Suprapubic skin (tissue), 4 donors: ENCODE measurements around the gene SMYD3. TPM values are rescaled to one million over a fixed set of nuclear protein-coding genes. Genes with fewer than 3 reads are reported as not detected.

ENCODE experiments used
- DNase-seq, 2 donors: peaks; one replicate each; pipeline ENCODE4 v3.0.0-alpha.2; 2019; ENCODE audit warnings: low spot score in 2 of 2
- H3K27ac ChIP-seq: fragments of 200-600 bp; sonication (generic); one replicate; pipeline ENCODE4 v1.5.1; 2019
- H3K27me3 ChIP-seq: fragments of 200-600 bp; sonication (generic); one replicate; pipeline ENCODE4 v1.5.1; 2019
- H3K36me3 ChIP-seq: fragments of 200-600 bp; sonication (generic); one replicate; pipeline ENCODE4 v1.5.1; 2019
- H3K4me1 ChIP-seq: fragments of 200-600 bp; sonication (generic); one replicate; pipeline ENCODE4 v1.5.1; 2019
- H3K4me3 ChIP-seq: fragments of 200-600 bp; sonication (generic); one replicate; pipeline ENCODE4 v1.5.1; 2019; ENCODE audit warnings: mild to moderate bottlenecking
- H3K9me3 ChIP-seq: fragments of 200-600 bp; sonication (generic); one replicate; pipeline ENCODE4 v1.5.1; 2019
- CTCF ChIP-seq, 2 donors: fragments of 200-600 bp in 1 of 2; fragments of 450-650 bp in 1 of 2; sonication (generic) in 1 of 2; IDR thresholded peaks; one replicate each; pipeline ENCODE4 v1.5.1; 2016 to 2019; ENCODE audit warnings: antibody characterized with exemption in 2 of 2, mild to moderate bottlenecking in 1 of 2, moderate library complexity in 1 of 2
- EP300 ChIP-seq: sonication (generic); formaldehyde crosslinking; IDR thresholded peaks from one replicate; pipeline ENCODE4 v1.6.1; 2017; ENCODE audit warnings: antibody characterized with exemption
- POLR2A ChIP-seq, 2 donors: fragments of 450-650 bp; IDR thresholded peaks; one replicate each; pipeline ENCODE4 v1.6.1; 2017; ENCODE audit warnings: antibody characterized with exemption in 2 of 2, mild to moderate bottlenecking in 2 of 2, moderate library complexity in 2 of 2
- POLR2AphosphoS5 ChIP-seq, 3 donors: sonication (generic); formaldehyde crosslinking; IDR thresholded peaks; one replicate each; pipeline ENCODE4 v1.6.1; 2017; ENCODE audit warnings: antibody characterized with exemption in 3 of 3
- WGBS: methylation state at CpG from one replicate; pipeline ENCODE4 v1.1.5; 2018; 5-methylcytosine and 5-hydroxymethylcytosine counted together
- total RNA-seq, 4 donors: library from RNA; depleted of rRNA; stranded (reverse); fragments of >200 nt; gene quantifications; one replicate each; pipeline ENCODE4 v1.1.0, GENCODE V29; 2016

The SMYD3 gene
- total RNA-seq, 4 donors from 2014 or later: 14.5 to 33.6 (median 18.9) TPM

DNA sequence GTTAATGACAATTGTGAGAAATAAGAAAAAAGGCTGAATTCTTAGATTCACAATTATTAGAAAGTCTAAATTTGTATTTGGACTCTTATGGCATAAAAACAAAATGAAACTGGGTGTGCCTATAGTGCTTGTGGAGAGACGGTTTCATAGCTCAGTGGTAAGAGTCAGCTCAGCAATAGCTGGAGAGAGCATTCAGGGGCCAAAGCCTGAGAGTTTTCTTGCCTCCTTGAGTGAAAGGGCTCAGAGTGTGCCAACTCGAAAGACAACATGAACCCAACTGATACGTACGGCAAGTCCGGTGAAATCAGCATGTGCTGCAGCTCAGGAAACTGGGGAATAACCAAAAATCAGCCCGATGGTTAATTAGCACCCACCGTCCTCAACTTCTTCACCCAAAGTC, 577.9 kb downstream of the SMYD3 start:
- Histone ChIP-seq H3K4me3 (no peak overlapping the region), H3K9me3 (no peaks in the 10 kb centered on the region), H3K27ac (no peak overlapping the region), H3K27me3 (no peaks in the 10 kb centered on the region), H3K4me1 (no peaks in the 10 kb centered on the region), H3K36me3 (no peaks in the 10 kb centered on the region)
- TF ChIP-seq POLR2A (IDR thresholded peaks at IDR 0.05) (no peak), POLR2AphosphoS5 (IDR thresholded peaks at IDR 0.05) (no peak), CTCF (IDR thresholded peaks at IDR 0.05) (no peak), EP300 (no peak)
- no peak for DNase-seq
- WGBS: 98% methylated on average over 7 of the region's 7 CpGs

GRCh38 chr1:245926888-245927287, 580.2 kb downstream of the SMYD3 start:
- Histone ChIP-seq H3K9me3 (no peaks in the 10 kb centered on the region), H3K27ac (no peak overlapping the region), H3K4me3 (no peak overlapping the region), H3K27me3 (no peaks in the 10 kb centered on the region), H3K4me1 (no peaks in the 10 kb centered on the region), H3K36me3 (no peaks in the 10 kb centered on the region)
- WGBS: 94% methylated on average over 3 of the region's 3 CpGs
- DNase-seq: no peak
- no peak for TF ChIP-seq EP300
- no peak for TF ChIP-seq POLR2A (IDR thresholded peaks at IDR 0.05)
- TF ChIP-seq POLR2AphosphoS5 (IDR thresholded peaks at IDR 0.05): no peak
- no peak for TF ChIP-seq CTCF (IDR thresholded peaks at IDR 0.05)

- Histone ChIP-seq H3K36me3 (no peaks in the 10 kb centered on the region), H3K27ac (no peak overlapping the region), H3K9me3 (no peaks in the 10 kb centered on the region), H3K4me1 (no peaks in the 10 kb centered on the region), H3K4me3 (no peak overlapping the region), H3K27me3 (no peaks in the 10 kb centered on the region)
- no peak for TF ChIP-seq CTCF (IDR thresholded peaks at IDR 0.05)
- no peak for TF ChIP-seq POLR2A (IDR thresholded peaks at IDR 0.05)
- TF ChIP-seq POLR2AphosphoS5 (IDR thresholded peaks at IDR 0.05): no peak
- TF ChIP-seq EP300: no peak
- no peak for DNase-seq
- WGBS: 94% methylated on average over 7 of the region's 7 CpGs
Observed at GRCh38 chr1:245923215-245923614, 583.9 kb downstream of the SMYD3 start.

- DNase-seq: no peak
- WGBS: 71% methylated on average over 2 of the region's 2 CpGs
- TF ChIP-seq POLR2AphosphoS5 (IDR thresholded peaks at IDR 0.05) (no peak), EP300 (no peak), POLR2A (IDR thresholded peaks at IDR 0.05) (no peak), CTCF (IDR thresholded peaks at IDR 0.05) (no peak)
Observed at GRCh38 chr1:245921417-245921816, 585.7 kb downstream of the SMYD3 start.

GRCh38 chr1:245917403-245917802, 589.7 kb downstream of the SMYD3 start:
- no peak overlapping the region for H3K4me3 ChIP-seq
- no peaks in the 10 kb centered on the region for H3K4me1 ChIP-seq
- TF ChIP-seq POLR2A (IDR thresholded peaks at IDR 0.05): no peak
- TF ChIP-seq EP300: no peak
- no peak for TF ChIP-seq POLR2AphosphoS5 (IDR thresholded peaks at IDR 0.05)
- no peak for TF ChIP-seq CTCF (IDR thresholded peaks at IDR 0.05)
- H3K27ac ChIP-seq: no peak overlapping the region
- H3K36me3 ChIP-seq: no peaks in the 10 kb centered on the region
- 93% methylated on average over 6 of the region's 6 CpGs for WGBS
- DNase-seq: no peak
- H3K27me3 ChIP-seq: no peaks in the 10 kb centered on the region
- H3K9me3 ChIP-seq: no peaks in the 10 kb centered on the region

More at GRCh38 chr1:245921417-245921816, 585.7 kb downstream of the SMYD3 start:
- no peak overlapping the region for H3K4me3 ChIP-seq
- H3K9me3 ChIP-seq: no peaks in the 10 kb centered on the region
- H3K36me3 ChIP-seq: no peaks in the 10 kb centered on the region
- no peaks in the 10 kb centered on the region for H3K27me3 ChIP-seq
- no peak overlapping the region for H3K27ac ChIP-seq
- no peaks in the 10 kb centered on the region for H3K4me1 ChIP-seq
